GM19099 (cell line): ENCODE measurements around the gene NR2E1.

Source experiments
- POLR2A ChIP-seq: IDR thresholded peaks from 3 replicates; pipeline ENCODE4 v1.6.1; 2011; ENCODE audit warnings: low read depth; ENCODE audit not compliant: insufficient read length; ENCODE audit errors: extremely low read depth

The NR2E1 gene

DNA sequence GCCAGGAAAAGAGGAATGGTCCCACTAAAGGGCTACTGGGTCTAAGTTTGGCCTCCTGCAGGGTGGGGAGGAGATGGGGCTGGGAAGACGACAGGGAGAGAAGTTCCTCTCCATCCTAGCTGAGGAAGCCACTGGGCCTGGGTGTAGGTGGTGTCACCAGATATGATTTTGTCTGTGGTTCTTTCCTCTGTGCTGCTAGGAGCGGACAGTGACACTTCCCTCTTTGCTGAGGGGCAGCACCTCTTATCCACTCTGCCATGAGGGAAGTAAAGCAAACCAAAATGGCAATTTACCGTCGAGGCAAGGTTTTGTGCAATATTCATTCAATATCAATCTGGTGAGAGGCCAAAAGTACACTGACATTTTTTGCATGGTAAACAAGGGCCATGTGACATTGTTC is 33.0 kb upstream of the NR2E1 start:
- no peak for TF ChIP-seq POLR2A

DNA sequence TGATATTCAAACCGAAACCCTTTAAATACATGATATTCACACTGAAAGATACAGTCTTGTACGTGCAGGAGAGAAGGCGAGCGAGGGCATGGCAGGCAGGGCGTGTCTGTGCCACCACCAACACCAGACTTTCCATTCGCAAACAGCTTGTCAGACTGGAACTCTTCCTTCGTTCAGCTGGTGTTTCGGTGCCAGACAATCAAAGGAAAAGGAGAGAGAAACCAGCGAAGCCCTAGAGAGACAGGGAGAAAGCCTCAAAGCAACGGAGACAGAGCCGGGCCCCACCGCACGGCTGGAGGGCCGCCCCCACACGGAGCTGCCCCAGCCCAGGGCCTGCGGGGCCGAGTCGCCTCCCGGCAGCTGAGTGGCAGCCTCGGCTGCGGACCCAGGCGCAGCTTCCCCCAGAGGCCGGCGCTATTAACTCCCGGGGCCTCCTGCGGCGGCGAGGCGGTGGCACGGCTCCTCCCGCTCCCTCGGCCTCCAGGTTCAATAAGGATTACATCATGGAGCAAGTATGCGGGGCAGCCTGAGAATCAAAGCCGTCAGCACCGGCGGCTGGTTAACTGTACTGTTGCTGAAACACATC is 32.1 kb upstream of the NR2E1 start:
- TF ChIP-seq POLR2A: no peak

GRCh38 chr6:108134213-108134970 is 31.4 kb upstream of the NR2E1 start:
- TF ChIP-seq POLR2A: no peak

GRCh38 chr6:108142240-108142639 is 23.6 kb upstream of the NR2E1 start:
- no peak for TF ChIP-seq POLR2A

DNA sequence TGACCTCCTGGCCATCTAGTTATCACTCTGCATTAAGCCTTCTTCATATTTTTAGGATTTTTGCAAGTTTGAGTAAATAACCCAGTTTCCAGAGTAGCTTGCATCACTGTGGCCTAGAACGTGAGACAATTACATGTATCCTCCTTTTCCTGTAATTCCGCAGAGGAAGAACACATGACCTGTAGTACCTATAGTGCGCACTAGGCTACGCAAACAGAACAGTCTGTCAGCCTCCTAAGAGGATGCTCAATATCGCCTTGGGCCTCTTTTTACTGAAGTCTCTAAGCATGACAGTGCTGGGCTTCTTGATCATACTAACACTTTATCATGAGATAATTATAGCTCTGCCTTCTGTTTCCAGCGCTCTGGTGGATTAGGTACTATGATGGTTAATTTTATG is 20.2 kb upstream of the NR2E1 start:
- TF ChIP-seq POLR2A: no peak

- no peak for TF ChIP-seq POLR2A
Measured at GRCh38 chr6:108152446-108152845, 13.4 kb upstream of the NR2E1 start.

GRCh38 chr6:108156180-108156937 is 9.5 kb upstream of the NR2E1 start:
- no peak for TF ChIP-seq POLR2A

DNA sequence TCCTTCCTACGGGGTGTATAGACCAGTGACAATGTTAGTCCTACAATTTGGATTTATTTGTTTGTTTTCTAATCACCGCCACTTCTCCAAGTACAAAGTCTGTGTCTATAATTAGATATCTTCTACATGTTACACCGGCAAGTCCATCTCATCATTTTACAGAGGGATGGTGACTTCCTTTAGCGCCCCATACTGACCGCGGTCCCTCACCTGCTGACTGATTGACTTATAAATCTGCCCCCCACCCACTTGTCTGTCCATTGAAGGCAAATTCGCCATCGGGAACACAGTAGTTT is 8.9 kb upstream of the NR2E1 start:
- no peak for TF ChIP-seq POLR2A

- TF ChIP-seq POLR2A: no peak
Measured at GRCh38 chr6:108157234-108157980, 8.4 kb upstream of the NR2E1 start.

DNA sequence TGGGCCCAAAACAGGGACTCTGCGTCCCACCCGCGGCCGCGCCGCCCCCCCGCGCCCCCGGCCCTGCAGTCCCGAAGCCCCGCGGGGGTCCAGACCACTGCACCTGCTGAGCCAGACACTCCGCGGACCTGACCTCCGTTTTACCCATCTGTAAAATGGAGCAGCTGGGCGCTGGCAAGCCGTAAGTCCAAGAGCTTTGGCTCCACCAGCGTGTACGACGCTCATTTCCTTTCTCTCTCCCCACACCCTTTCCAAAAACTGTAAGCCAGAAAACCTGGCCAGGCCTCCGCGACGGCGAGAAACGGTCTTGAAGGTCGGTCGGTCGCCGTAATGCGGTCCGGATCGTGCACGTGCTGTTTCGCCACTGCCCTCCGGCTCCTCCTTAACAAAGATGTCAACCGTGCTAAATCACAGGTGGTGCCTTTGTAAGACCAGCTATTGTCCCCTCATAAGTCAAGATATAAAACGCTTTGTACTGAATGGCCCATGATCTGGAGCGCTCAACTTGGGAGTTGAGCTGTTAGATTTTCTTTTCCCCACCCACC is 7.8 kb upstream of the NR2E1 start:
- no peak for TF ChIP-seq POLR2A

DNA sequence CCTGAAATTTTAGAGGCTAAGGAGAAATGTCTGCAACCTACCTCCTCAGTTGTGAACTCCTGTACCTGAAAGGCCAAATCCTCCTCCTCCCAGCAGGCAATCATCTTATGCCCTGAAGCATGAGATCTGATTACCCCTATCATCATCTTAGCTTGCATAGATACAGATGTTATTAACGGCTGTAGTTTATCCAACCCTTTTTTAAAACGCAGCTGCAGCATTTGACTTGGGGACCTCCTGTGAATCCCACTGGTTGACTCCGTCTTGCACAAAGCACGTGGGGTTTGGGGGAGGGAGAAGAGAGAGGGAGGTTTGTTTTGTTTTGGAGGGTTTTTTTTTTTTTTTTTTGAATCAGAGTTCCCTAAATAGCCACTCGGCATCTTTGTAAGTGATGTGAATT is 5.8 kb upstream of the NR2E1 start:
- TF ChIP-seq POLR2A: no peak

GRCh38 chr6:108161724-108162282 is 4.0 kb upstream of the NR2E1 start:
- TF ChIP-seq POLR2A: no peak

DNA sequence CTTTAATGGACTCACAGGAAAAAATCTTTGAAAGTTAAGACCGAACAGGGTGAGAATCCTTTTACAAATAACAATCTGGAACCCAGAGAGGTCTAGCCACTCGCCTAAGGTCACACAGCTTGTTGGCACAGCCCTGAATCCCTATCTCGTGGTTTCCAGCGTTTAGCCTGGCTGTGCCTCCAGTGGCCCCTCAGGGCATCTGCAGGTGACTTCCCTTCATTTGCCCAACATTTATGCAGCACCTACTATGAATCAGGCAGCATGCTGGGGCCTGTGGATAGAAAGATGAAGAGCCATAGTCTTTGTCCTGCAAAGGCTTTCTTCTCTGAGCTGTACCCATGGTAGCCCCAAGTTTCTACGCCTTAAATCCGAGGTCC is 2.6 kb upstream of the NR2E1 start:
- TF ChIP-seq POLR2A: no peak

- no peak for TF ChIP-seq POLR2A
Measured at GRCh38 chr6:108163644-108164542, 1.9 kb upstream of the NR2E1 start.
